Liver (tissue), 3 donors: ENCODE data around the gene TRPV4.
"Not testable (repeated sequence)": the region's sequence is repeated elsewhere in the genome, so short reads cannot be mapped to it uniquely, and the experiment has no call there.

Experiments used
- CTCF ChIP-seq: fragments of 150-350 bp; IDR thresholded peaks from 2 replicates; pipeline ENCODE4 v1.5.1; 2017; ENCODE audit warnings: improper control_type of control experiment, low read depth, low read length; ENCODE audit not compliant: missing input control
- HNF4A ChIP-seq, 2 donors: conservative IDR thresholded peaks; 2 replicates each; pipeline ENCODE4 v1.6.1; 2016; ENCODE audit warnings: antibody characterized with exemption in 2 of 2, mild to moderate bottlenecking in 2 of 2
- JUND ChIP-seq, 2 donors: IDR thresholded peaks; 2 replicates each; pipeline ENCODE4 v1.6.1; 2016; ENCODE audit warnings: antibody characterized with exemption in 2 of 2
- RAD21 ChIP-seq, 2 donors: IDR thresholded peaks; 2 replicates each; pipeline ENCODE4 v1.6.1; 2016; ENCODE audit warnings: antibody characterized with exemption in 2 of 2, mild to moderate bottlenecking in 2 of 2
- SP1 ChIP-seq: IDR thresholded peaks from 2 replicates; pipeline ENCODE4 v1.6.1; 2018; ENCODE audit warnings: antibody characterized with exemption, mild to moderate bottlenecking
- TAF1 ChIP-seq: conservative IDR thresholded peaks from 2 replicates; pipeline ENCODE4 v1.6.1; 2016; ENCODE audit warnings: antibody characterized with exemption, mild to moderate bottlenecking
- YY1 ChIP-seq: IDR thresholded peaks from 2 replicates; pipeline ENCODE4 v1.6.1; 2016; ENCODE audit warnings: antibody characterized with exemption, mild to moderate bottlenecking
- ZBTB33 ChIP-seq: IDR thresholded peaks from 2 replicates; pipeline ENCODE4 v1.6.1; 2016; ENCODE audit warnings: antibody characterized with exemption
- TF ChIP-seq, protein P1 (sequence below): IDR thresholded peaks from 2 replicates; pipeline ENCODE4 v1.6.1; 2016; ENCODE audit warnings: antibody characterized with exemption
- donor health status: healthy.
- donor health status: healthy.

DNA sequence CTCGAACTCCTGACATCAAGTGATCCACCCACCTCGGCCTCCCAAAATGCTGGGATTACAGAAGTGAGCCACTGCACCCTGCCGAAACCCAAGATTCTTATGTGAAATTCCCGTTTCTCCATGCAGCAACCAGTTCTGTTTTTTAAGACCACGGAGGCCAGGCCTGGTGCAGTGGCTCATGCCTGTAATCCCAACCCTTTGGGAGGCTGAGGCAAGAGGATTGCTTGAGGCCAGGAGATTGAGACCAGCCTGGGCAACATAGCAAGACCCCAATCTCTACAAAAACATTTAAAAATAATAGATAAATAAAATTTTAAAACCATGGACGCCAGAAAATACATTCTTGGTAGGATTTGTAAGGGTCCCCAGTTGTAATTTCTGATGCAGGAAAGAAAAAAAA is 17.3 kb upstream of the TRPV4 start:
- TF ChIP-seq, protein P1, sequence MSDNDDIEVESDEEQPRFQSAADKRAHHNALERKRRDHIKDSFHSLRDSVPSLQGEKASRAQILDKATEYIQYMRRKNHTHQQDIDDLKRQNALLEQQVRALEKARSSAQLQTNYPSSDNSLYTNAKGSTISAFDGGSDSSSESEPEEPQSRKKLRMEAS, result not testable (repeated sequence)
- not testable (repeated sequence) for TF ChIP-seq HNF4A (conservative IDR thresholded peaks at IDR 0.05); TAF1; CTCF; RAD21 (IDR thresholded peaks at IDR 0.05); JUND (IDR thresholded peaks at IDR 0.05); SP1; YY1; ZBTB33
